Measurements from ENCODE around the gene CDNF.

DNA sequence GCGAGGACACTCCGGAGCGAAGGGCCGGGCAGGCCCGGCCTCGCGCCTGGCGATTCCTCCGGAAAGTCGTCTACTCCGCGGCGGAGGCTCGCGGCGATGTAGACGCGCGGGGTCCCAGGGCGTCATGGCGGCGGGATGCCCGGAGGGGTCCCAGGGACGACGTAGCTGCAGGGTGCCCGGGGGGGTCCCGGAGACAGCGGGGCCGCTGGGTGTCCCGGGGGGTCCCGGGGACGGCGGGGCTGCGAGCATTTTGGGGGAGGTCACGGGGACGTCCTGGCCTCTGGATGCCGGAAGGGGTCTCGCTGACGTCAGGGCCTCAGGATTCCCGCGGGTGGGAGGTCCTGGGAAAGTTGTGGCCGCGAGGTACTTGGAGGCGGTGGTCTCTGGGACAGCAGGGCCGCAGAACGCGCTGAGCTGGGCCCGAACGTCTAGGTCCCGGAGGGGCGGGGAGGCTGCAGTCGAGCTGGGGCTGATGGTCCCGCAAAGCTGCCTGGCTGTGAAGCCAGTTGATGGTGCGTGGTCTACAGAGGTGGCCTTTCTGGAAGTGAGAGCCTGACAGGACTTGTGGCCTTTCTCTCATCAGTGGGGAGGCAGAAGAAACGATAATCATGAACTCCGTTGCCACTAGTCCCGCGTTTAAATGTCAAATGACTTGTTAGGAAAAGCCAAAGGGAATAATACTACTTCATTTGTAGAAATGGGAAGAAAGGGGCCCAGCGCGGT lies 906 bp upstream of the CDNF start:
- TF ChIP-seq, protein P1, sequence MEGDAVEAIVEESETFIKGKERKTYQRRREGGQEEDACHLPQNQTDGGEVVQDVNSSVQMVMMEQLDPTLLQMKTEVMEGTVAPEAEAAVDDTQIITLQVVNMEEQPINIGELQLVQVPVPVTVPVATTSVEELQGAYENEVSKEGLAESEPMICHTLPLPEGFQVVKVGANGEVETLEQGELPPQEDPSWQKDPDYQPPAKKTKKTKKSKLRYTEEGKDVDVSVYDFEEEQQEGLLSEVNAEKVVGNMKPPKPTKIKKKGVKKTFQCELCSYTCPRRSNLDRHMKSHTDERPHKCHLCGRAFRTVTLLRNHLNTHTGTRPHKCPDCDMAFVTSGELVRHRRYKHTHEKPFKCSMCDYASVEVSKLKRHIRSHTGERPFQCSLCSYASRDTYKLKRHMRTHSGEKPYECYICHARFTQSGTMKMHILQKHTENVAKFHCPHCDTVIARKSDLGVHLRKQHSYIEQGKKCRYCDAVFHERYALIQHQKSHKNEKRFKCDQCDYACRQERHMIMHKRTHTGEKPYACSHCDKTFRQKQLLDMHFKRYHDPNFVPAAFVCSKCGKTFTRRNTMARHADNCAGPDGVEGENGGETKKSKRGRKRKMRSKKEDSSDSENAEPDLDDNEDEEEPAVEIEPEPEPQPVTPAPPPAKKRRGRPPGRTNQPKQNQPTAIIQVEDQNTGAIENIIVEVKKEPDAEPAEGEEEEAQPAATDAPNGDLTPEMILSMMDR (conservative IDR thresholded peaks at IDR 0.05) = no peak
- TF ChIP-seq ZFX (IDR thresholded peaks at IDR 0.05) = peak; percentile 62; the same call in 1 of the 2 replicates

Data from C4-2B (cell line).